Measurements from ENCODE around the gene ONECUT1. TPM values are rescaled to one million over a fixed set of nuclear protein-coding genes. Genes with fewer than 3 reads are reported as not detected.

ONECUT1 gene
- total RNA-seq, 4 donors from 2014 or later = not detected

- no peak for TF ChIP-seq POLR2A (IDR thresholded peaks at IDR 0.05)
- TF ChIP-seq CTCF (IDR thresholded peaks at IDR 0.05) = no peak
- intact Hi-C loops (cut with DNase I) = no loop called here
- no peak for DNase-seq
- Histone ChIP-seq H3K9me3 (no peaks in the 10 kb centered on the region), H3K4me3 (replicated peaks in 1 of 3) (no peak overlapping the region), H3K4me1 (peaks cover 15 to 22% of the 10 kb centered on the region in 2 donors), H3K36me3 (no peaks in the 10 kb centered on the region), H3K27ac (no peak overlapping the region), H3K27me3 (peaks cover 17% of the 10 kb centered on the region)
- 82 to 95% methylated on average over 2 of the region's 2 CpGs for WGBS, 2 donors
These were observed 18.9 kb upstream of the ONECUT1 start for GRCh38 chr15:52808996-52809395.

- WGBS, 2 donors = 55 to 69% methylated on average over 1 of the region's 1 CpG
- Histone ChIP-seq H3K4me3 (replicated peaks in 1 of 3) (no peak overlapping the region), H3K4me1 (peaks cover 21 to 28% of the 10 kb centered on the region in 2 donors), H3K27me3 (peaks cover 22% of the 10 kb centered on the region), H3K36me3 (no peaks in the 10 kb centered on the region), H3K27ac (no peak overlapping the region), H3K9me3 (no peaks in the 10 kb centered on the region)
- DNase-seq = no peak
- TF ChIP-seq CTCF (IDR thresholded peaks at IDR 0.05) (no peak), POLR2A (IDR thresholded peaks at IDR 0.05) (no peak)
- intact Hi-C loops (cut with DNase I) = no loop called here
These were observed 18.3 kb upstream of the ONECUT1 start for GRCh38 chr15:52808441-52808840.

- Histone ChIP-seq H3K27ac (no peak overlapping the region), H3K9me3 (no peaks in the 10 kb centered on the region), H3K4me3 (replicated peaks in 1 of 3) (no peak overlapping the region), H3K36me3 (no peaks in the 10 kb centered on the region), H3K4me1 (peaks cover 25 to 32% of the 10 kb centered on the region in 2 donors), H3K27me3 (peaks cover 41% of the 10 kb centered on the region)
- no peak for DNase-seq
- WGBS, 2 donors = 39 to 49% methylated on average over 6 to 7 of the region's 9 CpGs
- TF ChIP-seq POLR2A (IDR thresholded peaks at IDR 0.05) (no peak), CTCF (IDR thresholded peaks at IDR 0.05) (no peak)
- intact Hi-C loops (cut with DNase I) = no loop called here
These were observed 16.1 kb upstream of the ONECUT1 start for GRCh38 chr15:52806284-52806655.

- DNase-seq = no peak
- Histone ChIP-seq H3K27me3 (peaks cover 48% of the 10 kb centered on the region), H3K36me3 (no peaks in the 10 kb centered on the region), H3K4me1 (peaks cover 25 to 32% of the 10 kb centered on the region in 2 donors), H3K4me3 (replicated peaks in 1 of 3) (no peak overlapping the region), H3K27ac (no peak overlapping the region), H3K9me3 (no peaks in the 10 kb centered on the region)
- intact Hi-C loops (cut with DNase I) = no loop called here
- 6% methylated on average over 22 to 40 of the region's 93 CpGs for WGBS, 2 donors
- no peak for TF ChIP-seq POLR2A (IDR thresholded peaks at IDR 0.05)
- TF ChIP-seq CTCF (IDR thresholded peaks at IDR 0.05) = no peak
These were observed 15.5 kb upstream of the ONECUT1 start for GRCh38 chr15:52805351-52806283.

GRCh38 chr15:52804526-52805081, 14.5 kb upstream of the ONECUT1 start:
- Histone ChIP-seq H3K27ac (no peak overlapping the region), H3K9me3 (no peaks in the 10 kb centered on the region), H3K4me3 (replicated peaks in 1 of 3) (no peak overlapping the region), H3K36me3 (no peaks in the 10 kb centered on the region), H3K4me1 (peaks cover 25 to 32% of the 10 kb centered on the region in 2 donors), H3K27me3 (peaks cover 58% of the 10 kb centered on the region)
- 6% methylated on average over 25 of the region's 25 CpGs for WGBS, 2 donors
- TF ChIP-seq POLR2A (IDR thresholded peaks at IDR 0.05) (no peak), CTCF (IDR thresholded peaks at IDR 0.05) (no peak)
- DNase-seq = no peak
- intact Hi-C loops (cut with DNase I) = no loop called here

Data from thyroid gland (tissue), 4 donors.